HFFc6 (cell line): ENCODE results near the gene TDRD9. TPM values are rescaled to one million over a fixed set of nuclear protein-coding genes. Genes with fewer than 3 reads are reported as not detected.

Experiments
- DNase-seq: peaks from one replicate; pipeline ENCODE4 v3.0.0-alpha.2; 2018
- H3K27ac Mint-ChIP-seq: 2 replicates; pipeline ENCODE4 v1.8.0; 2020; ENCODE audit warnings: mild to moderate bottlenecking, mixed read lengths
- H3K27me3 Mint-ChIP-seq: 2 replicates; pipeline ENCODE4 v1.8.0; 2021; ENCODE audit warnings: mild to moderate bottlenecking, moderate library complexity, mixed read lengths; ENCODE audit not compliant: insufficient read depth
- H3K36me3 Mint-ChIP-seq: 2 replicates; pipeline ENCODE4 v1.8.0; 2021; ENCODE audit warnings: low read depth, mixed read lengths
- H3K4me1 Mint-ChIP-seq: 2 replicates; pipeline ENCODE4 v1.8.0; 2020; ENCODE audit warnings: low read depth, mixed read lengths
- H3K4me3 Mint-ChIP-seq: 2 replicates; pipeline ENCODE4 v1.8.0; 2020; ENCODE audit warnings: mild to moderate bottlenecking, moderate library complexity, mixed read lengths
- H3K9me3 Mint-ChIP-seq: 2 replicates; pipeline ENCODE4 v1.8.0; 2020; ENCODE audit warnings: mild to moderate bottlenecking, mixed read lengths
- CTCF ChIP-seq: fragments of 200-600 bp; sonication (generic); IDR thresholded peaks from 2 replicates; pipeline ENCODE4 v1.5.0; 2021; ENCODE audit warnings: antibody characterized with exemption, mild to moderate bottlenecking
- total RNA-seq, 6 experiments: library from RNA; stranded (reverse); fragmentation: NEBNext Ultra II Directional; extraction: Animal tissue kit (Norgen Biotek cat#: 25700); gene quantifications; 2 replicates in 1 of 6; 3 replicates in 5 of 6; pipeline ENCODE4 v1.2.3, GENCODE V29; 2021

TDRD9 gene
- total RNA-seq, 6 experiments from 2014 or later = not detected

DNA sequence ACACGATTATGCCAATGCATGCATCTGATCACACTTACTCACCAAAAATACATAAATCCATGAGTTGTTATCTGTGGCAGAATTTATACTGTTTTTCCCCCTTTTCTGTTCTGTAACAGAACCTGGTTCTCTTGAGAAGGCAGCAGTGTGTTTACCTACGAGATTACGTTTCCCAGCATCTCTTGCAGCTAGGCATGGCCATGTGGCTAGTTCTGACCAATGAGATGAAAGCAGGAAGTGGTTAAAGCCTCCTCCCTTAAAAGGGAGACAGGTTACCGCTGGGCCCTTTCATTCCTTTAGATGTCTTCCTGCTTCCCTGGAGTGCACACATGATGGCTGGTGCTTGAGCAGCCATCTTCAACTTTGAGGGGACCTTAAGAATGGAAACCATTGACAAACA, 145.5 kb downstream of the TDRD9 start:
- H3K4me3 Mint-ChIP-seq = no peak overlapping the region
- H3K27ac Mint-ChIP-seq = no peak overlapping the region
- H3K4me1 Mint-ChIP-seq = peaks cover 4% of the 10 kb centered on the region
- H3K27me3 Mint-ChIP-seq = peaks cover 8% of the 10 kb centered on the region
- no peak for TF ChIP-seq CTCF
- DNase-seq = no peak
- H3K9me3 Mint-ChIP-seq = peaks cover 9% of the 10 kb centered on the region; the same call in 1 of the 2 replicates
- peaks cover 8% of the 10 kb centered on the region for H3K36me3 Mint-ChIP-seq

DNA sequence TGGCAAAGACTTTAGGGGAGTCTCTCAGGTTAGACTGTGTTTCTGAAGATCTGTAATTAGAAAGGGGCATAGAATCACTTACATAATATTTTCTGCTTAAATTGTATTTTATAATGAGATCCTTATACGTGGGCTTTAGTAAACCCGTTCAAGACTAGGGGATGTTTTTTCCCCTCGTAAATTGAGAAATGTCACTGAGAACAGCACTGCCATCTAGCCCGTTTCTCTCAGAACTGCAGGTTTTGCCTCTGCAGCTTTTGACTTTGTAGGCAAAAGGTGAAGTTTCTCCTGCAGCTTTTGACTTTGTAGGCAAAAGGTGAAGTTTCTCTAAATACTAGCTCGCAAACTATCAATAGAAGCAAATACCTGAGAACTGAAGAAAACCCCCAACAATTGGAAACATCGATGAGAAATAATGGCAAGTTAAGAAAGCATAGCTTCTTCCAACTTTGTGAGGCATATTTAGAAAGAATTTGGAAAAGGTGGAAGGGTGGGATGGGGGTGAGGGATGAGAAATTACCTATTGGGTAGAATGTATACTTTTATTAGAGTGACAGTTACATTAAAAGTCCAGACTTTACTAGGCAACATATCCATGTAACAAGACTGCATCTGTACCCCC, 147.4 kb downstream of the TDRD9 start:
- DNase-seq = no peak

GRCh38 chr14:104076743-104077142, 148.5 kb downstream of the TDRD9 start:
- TF ChIP-seq CTCF = no peak
- Mint-ChIP-seq H3K4me1 (peaks cover 4% of the 10 kb centered on the region), H3K4me3 (no peak overlapping the region), H3K27me3 (peaks cover 16% of the 10 kb centered on the region), H3K27ac (no peak overlapping the region), H3K9me3 (peaks cover 9% of the 10 kb centered on the region; the same call in 1 of the 2 replicates), H3K36me3 (peaks cover 8% of the 10 kb centered on the region)
- no peak for DNase-seq

More for the DNA sequence above, 147.4 kb downstream of the TDRD9 start:
- no peak overlapping the region for H3K4me3 Mint-ChIP-seq
- no peak overlapping the region for H3K27ac Mint-ChIP-seq
- H3K4me1 Mint-ChIP-seq = peaks cover 4% of the 10 kb centered on the region
- TF ChIP-seq CTCF = peak; percentile 66
- H3K9me3 Mint-ChIP-seq = peaks cover 9% of the 10 kb centered on the region; the same call in 1 of the 2 replicates
- peaks cover 8% of the 10 kb centered on the region for H3K36me3 Mint-ChIP-seq
- H3K27me3 Mint-ChIP-seq = peaks cover 14% of the 10 kb centered on the region

- H3K4me1 Mint-ChIP-seq = peaks cover 4% of the 10 kb centered on the region
- no peak overlapping the region for H3K4me3 Mint-ChIP-seq
- peaks cover 8% of the 10 kb centered on the region for H3K36me3 Mint-ChIP-seq
- no peak overlapping the region for H3K27ac Mint-ChIP-seq
- peak; percentile 98 for TF ChIP-seq CTCF
- DNase-seq = peak; percentile 86
- peaks cover 4% of the 10 kb centered on the region; the same call in 1 of the 2 replicates for H3K9me3 Mint-ChIP-seq
- peaks cover 22% of the 10 kb centered on the region for H3K27me3 Mint-ChIP-seq
Observed at GRCh38 chr14:104078031-104078455, 149.8 kb downstream of the TDRD9 start.

DNA sequence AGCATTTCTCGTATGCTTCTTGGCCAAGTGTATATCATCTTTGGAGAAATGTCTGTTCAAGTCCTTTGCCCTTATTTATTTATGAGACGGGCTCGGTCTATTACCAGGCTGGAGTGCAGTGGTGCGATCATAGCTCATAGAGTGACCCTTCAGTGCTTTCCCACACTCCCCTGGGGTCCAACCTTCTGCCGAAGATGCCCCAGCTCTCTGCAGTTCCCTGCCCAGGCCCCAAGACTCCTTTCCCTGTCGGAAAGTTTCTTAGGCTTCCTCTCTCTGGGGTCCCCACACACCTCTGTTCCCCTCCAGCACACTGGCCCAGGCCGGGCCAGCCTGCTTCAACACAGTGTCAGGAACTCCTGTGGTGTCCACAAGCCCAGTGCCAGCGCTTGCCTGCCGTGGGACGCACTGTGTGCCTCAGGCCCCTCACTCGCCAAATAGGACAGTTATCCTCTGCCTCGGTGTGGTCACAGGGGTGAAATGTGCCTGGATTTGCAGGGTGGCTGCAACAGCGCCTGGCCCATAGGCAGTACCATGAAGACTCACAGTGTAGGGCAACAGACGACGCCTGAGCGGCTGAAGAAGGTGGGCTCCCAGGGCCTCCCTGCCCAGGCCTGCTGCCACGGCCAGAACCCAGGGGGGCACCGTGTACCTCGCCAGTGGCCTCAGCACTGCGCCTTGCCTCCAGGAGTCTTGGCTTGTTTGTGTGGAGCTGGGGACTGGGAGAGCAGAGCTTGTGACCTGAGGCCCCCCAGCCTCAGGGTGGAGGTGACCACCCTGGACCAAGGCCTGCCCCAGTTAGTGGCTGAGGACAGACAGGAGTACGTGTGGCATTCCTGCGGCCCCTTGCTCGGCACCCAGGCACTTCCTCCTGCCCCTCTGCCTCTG, 152.4 kb downstream of the TDRD9 start:
- no peaks in the 10 kb centered on the region for H3K36me3 Mint-ChIP-seq
- peaks cover 26% of the 10 kb centered on the region for H3K27me3 Mint-ChIP-seq
- peaks cover 4% of the 10 kb centered on the region for H3K4me1 Mint-ChIP-seq
- H3K27ac Mint-ChIP-seq = no peak overlapping the region
- no peak for DNase-seq
- no peak for TF ChIP-seq CTCF
- H3K4me3 Mint-ChIP-seq = no peak overlapping the region
- no peaks in the 10 kb centered on the region for H3K9me3 Mint-ChIP-seq
